OCI-LY3 (cell line): ENCODE measurements around the gene ZNF785.

Experiments used
- H2AFZ ChIP-seq: fragments of 200-600, 300-600 bp; shearing (Covaris generic); 2 replicates; pipeline ENCODE4 v1.6.0; 2014; ENCODE audit warnings: antibody characterized with exemption, low read depth, low read length
- H3K27ac ChIP-seq: fragments of 200-600, 300-600 bp; sonication (generic); 2 replicates; pipeline ENCODE4 v1.5.1; 2014; ENCODE audit warnings: mild to moderate bottlenecking, low read length, moderate library complexity, mixed read lengths
- H3K27me3 ChIP-seq: fragments of 200-600, 300-600 bp; sonication (generic); 2 replicates; pipeline ENCODE4 v1.6.1; 2014; ENCODE audit warnings: low read depth, low read length, mixed read lengths
- H3K36me3 ChIP-seq: fragments of 200-600, 300-600 bp; sonication (generic); replicated peaks from 2 replicates; pipeline ENCODE3; 2014; ENCODE audit warnings: low read depth, low read length, mixed read lengths
- H3K4me1 ChIP-seq: fragments of 300-600, 200-600 bp; sonication (generic); 2 replicates; pipeline ENCODE4 v1.6.1; 2014; ENCODE audit warnings: low read length, mixed read lengths
- H3K4me2 ChIP-seq: fragments of 200-600, 300-600 bp; sonication (generic); 2 replicates; pipeline ENCODE4 v1.6.1; 2014; ENCODE audit warnings: low read length, mixed read lengths
- H3K4me3 ChIP-seq: fragments of 300-600, 200-600 bp; sonication (generic); 2 replicates; pipeline ENCODE4 v1.5.1; 2014; ENCODE audit warnings: antibody characterized with exemption, mild to moderate bottlenecking, low read length, moderate library complexity
- H3K79me2 ChIP-seq: fragments of 300-600, 200-600 bp; shearing (Covaris generic); 2 replicates; pipeline ENCODE4 v1.6.1; 2014; ENCODE audit warnings: mild to moderate bottlenecking, low read length, mixed read lengths
- H3K9ac ChIP-seq: fragments of 300-600, 200-600 bp; shearing (Covaris generic); 2 replicates; pipeline ENCODE4 v1.6.0; 2014; ENCODE audit warnings: mild to moderate bottlenecking, low read length, moderate library complexity
- H3K9me3 ChIP-seq: fragments of 200-600, 300-600 bp; shearing (Covaris generic); 2 replicates; pipeline ENCODE4 v1.6.1; 2014; ENCODE audit warnings: low read length, mixed read lengths; ENCODE audit not compliant: insufficient read depth
- H4K20me1 ChIP-seq: fragments of 200-600, 300-600 bp; sonication (generic); 2 replicates; pipeline ENCODE4 v1.6.1; 2016; ENCODE audit warnings: low read length, mixed read lengths; ENCODE audit not compliant: insufficient read depth
- EZH2phosphoT487 ChIP-seq: fragments of 200-600 bp; shearing (Covaris generic); IDR thresholded peaks from 2 replicates; pipeline ENCODE4 v1.6.1; 2018; ENCODE audit warnings: antibody characterized with exemption, mixed run types, low read depth
- TF ChIP-seq, protein P1 (sequence below): fragments of 200-600, 300-600 bp; sonication (generic); IDR thresholded peaks from 2 replicates; pipeline ENCODE4 v1.5.1; 2014; ENCODE audit warnings: antibody characterized with exemption, low read length, low read depth

Gene ZNF785

GRCh38 chr16:30569746-30570635, 15.5 kb downstream of the ZNF785 start:
- H3K27me3 ChIP-seq = no peaks in the 10 kb centered on the region
- no peak overlapping the region for H2AFZ ChIP-seq
- H3K79me2 ChIP-seq = 0 out of 2 replicates have a peak, but pooled peaks cover 5% of the 10 kb centered on the region
- H4K20me1 ChIP-seq = no peaks in the 10 kb centered on the region
- no peaks in the 10 kb centered on the region for H3K9me3 ChIP-seq
- H3K4me2 ChIP-seq = no peak overlapping the region
- H3K36me3 ChIP-seq = no peaks in the 10 kb centered on the region
- H3K27ac ChIP-seq = no peak overlapping the region
- TF ChIP-seq, protein P1, sequence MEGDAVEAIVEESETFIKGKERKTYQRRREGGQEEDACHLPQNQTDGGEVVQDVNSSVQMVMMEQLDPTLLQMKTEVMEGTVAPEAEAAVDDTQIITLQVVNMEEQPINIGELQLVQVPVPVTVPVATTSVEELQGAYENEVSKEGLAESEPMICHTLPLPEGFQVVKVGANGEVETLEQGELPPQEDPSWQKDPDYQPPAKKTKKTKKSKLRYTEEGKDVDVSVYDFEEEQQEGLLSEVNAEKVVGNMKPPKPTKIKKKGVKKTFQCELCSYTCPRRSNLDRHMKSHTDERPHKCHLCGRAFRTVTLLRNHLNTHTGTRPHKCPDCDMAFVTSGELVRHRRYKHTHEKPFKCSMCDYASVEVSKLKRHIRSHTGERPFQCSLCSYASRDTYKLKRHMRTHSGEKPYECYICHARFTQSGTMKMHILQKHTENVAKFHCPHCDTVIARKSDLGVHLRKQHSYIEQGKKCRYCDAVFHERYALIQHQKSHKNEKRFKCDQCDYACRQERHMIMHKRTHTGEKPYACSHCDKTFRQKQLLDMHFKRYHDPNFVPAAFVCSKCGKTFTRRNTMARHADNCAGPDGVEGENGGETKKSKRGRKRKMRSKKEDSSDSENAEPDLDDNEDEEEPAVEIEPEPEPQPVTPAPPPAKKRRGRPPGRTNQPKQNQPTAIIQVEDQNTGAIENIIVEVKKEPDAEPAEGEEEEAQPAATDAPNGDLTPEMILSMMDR = no peak
- no peak for TF ChIP-seq EZH2phosphoT487
- no peak overlapping the region for H3K4me3 ChIP-seq
- H3K9ac ChIP-seq = no peak overlapping the region
- peaks cover 22% of the 10 kb centered on the region; the same call in 1 of the 2 replicates for H3K4me1 ChIP-seq

- no peaks in the 10 kb centered on the region for H3K9me3 ChIP-seq
- no peak overlapping the region for H3K27ac ChIP-seq
- no peaks in the 10 kb centered on the region for H4K20me1 ChIP-seq
- no peaks in the 10 kb centered on the region for H3K27me3 ChIP-seq
- 0 out of 2 replicates have a peak, but pooled peaks cover 5% of the 10 kb centered on the region for H3K79me2 ChIP-seq
- H3K9ac ChIP-seq = no peak overlapping the region
- no peak overlapping the region for H3K4me2 ChIP-seq
- no peak overlapping the region for H3K4me3 ChIP-seq
- TF ChIP-seq, protein P1 = no peak
- no peak for TF ChIP-seq EZH2phosphoT487
- H3K4me1 ChIP-seq = peaks cover 22% of the 10 kb centered on the region; the same call in 1 of the 2 replicates
- H2AFZ ChIP-seq = no peak overlapping the region
- no peaks in the 10 kb centered on the region for H3K36me3 ChIP-seq
Measured at GRCh38 chr16:30569281-30569680, 16.2 kb downstream of the ZNF785 start.

- no peak overlapping the region for H3K4me3 ChIP-seq
- H3K9me3 ChIP-seq = no peaks in the 10 kb centered on the region
- 0 out of 2 replicates have a peak, but pooled peaks cover 5% of the 10 kb centered on the region for H3K79me2 ChIP-seq
- no peaks in the 10 kb centered on the region for H3K27me3 ChIP-seq
- H3K36me3 ChIP-seq = no peaks in the 10 kb centered on the region
- H3K27ac ChIP-seq = no peak overlapping the region
- H3K4me1 ChIP-seq = peaks cover 20% of the 10 kb centered on the region; the same call in 1 of the 2 replicates
- no peak for TF ChIP-seq EZH2phosphoT487
- TF ChIP-seq, protein P1 = no peak
- no peak overlapping the region for H3K9ac ChIP-seq
- no peak overlapping the region for H3K4me2 ChIP-seq
- H4K20me1 ChIP-seq = no peaks in the 10 kb centered on the region
- no peak overlapping the region for H2AFZ ChIP-seq
Measured at GRCh38 chr16:30567991-30568638, 17.4 kb downstream of the ZNF785 start.
